GM18507 (cell line): Measurements from ENCODE around the gene ATP2B2.

Experiments
- DNase-seq: peaks from one replicate; pipeline ENCODE4 v3.0.0; 2011; ENCODE audit warnings: low read depth; ENCODE audit not compliant: insufficient read length; ENCODE audit errors: extremely low spot score
- FAIRE-seq: peaks from 2 replicates; lab custom pipeline; 2011; peaks lifted over from hg19 to GRCh38; lab: Jason Lieb, UNC

ATP2B2 gene

DNA sequence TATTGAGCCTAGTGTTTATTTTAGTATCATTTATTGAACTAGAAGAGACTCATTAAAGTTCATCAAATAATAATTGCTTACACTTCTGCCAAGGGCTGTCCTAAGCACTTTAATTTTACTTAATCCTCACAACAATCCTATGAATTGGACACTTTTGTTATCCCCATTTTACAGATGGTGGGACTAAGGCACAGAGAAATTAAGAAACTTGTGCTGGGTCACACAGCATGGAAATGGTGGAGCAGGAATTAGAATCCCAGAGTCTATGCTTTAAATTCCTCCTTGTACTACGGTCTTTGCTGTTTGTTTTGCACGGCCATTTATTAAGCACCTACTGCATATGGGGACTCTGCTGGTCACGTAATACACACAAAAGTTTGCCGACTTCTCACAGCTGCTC is 7.9 kb downstream of the ATP2B2 start:
- no peak for FAIRE-seq
- no peak for DNase-seq

DNA sequence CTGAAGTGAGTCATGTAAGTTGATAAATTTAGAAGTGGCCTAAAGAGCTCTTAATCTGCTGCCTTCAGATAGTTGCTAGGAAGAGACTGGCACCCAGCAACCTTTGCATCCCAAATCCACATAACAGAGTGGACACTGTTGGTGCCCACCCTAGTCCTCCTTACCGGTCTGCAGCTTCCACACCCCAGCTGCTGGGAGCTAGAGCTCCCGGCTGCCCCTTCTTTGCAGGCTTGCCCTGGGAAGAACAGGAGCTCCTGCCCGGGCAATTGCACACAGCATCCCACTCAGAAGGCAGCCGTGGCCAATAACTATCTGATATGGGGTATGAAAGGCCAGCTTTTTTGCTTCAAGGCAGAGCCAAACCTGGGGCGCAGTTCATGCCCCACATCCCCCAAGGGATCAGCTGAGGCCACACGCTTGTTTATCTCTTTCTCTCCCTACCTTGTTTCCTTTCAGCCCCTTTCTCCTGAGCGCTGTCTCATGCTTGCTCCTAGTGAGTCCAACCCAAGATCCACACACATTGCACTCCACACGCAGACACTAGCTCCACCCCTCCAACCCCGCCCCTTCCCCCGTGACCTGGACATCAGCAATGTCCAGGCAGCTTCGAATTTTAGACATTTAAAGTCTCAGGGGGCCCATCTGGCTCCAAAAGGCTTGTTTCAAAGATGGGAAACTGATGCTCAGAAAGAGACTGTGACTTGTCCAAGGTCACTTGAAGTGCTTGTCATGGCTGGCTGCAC is 9.1 kb downstream of the ATP2B2 start:
- DNase-seq (no peak), FAIRE-seq (no peak)

DNA sequence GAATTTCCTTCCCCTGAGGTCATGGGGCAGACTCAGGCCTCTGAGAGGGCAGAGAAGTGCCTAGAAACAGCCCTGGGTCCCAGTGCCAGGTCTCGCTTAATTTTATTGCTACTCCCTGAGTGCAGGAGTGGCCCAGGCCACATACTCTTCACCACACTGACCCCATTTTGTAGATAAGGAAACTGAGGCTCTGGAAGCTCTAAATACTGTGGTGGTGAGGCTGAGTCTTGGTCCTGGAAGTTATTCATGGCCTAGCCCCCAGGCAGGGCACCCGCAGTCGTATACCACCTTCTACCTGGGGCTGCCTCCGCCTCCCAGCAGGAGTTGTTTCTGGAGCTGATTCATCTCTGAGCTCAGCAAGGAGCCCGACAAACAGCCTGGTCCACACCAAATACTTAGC is 9.8 kb downstream of the ATP2B2 start:
- DNase-seq (no peak), FAIRE-seq (no peak)

DNA sequence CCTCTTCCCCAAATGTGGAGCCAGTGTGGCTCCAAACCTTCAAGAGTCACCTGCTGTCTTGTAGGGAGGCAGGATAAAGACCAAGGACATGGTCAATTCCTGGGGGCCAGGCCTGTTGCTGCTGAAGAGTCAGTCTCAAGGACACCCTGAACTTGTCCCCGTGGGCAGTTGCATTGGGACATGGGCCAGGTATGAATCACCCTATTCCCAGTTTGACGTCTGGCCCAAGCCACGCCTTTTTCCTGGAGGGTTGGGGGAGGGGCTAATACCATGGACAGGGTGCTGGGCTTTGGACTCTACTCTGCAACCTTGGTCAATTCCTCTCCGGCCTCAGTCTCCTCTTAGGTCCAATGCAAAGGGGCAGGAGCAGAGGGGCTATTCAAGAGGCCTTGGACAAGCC is 10.4 kb downstream of the ATP2B2 start:
- no peak for FAIRE-seq
- DNase-seq = no peak

DNA sequence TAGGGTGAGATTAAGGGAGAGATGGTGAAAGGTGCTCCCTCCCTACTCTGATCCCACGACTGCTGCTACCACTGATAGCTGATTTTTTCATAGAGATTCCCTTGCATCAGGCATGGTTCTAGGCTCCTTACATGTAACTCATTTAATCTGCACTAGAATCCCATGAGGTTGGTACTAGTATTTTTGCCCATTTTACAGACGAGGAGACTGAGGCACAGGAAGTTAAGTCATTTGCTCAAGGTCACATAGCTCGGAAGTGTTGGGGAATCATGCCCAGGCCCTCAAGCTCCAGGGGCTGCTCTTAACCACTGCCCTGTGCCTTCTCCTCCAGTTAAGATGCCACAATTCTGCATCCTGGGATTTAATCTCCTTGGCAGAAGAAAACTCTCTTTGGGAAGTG is 11.2 kb downstream of the ATP2B2 start:
- DNase-seq (no peak), FAIRE-seq (no peak)

DNA sequence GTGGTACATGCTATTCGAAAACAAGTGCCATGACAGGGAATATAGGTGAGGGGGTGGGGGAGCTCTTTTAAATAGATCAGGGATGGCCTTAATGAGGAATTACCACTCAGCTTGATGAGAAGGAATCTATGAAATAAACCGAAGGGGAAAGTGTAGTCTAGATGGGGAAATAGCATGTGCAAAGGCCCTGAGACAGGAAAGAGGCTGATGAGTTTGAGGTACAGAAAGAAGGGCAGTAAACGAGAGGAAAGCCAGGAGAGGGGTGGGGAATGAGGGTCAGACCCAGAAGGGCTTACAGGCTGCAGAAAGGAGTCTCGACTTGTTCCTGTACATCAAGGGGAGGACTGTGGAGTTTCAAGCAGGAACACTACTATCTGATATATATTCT is 12.2 kb downstream of the ATP2B2 start:
- DNase-seq = no peak
- no peak for FAIRE-seq

DNA sequence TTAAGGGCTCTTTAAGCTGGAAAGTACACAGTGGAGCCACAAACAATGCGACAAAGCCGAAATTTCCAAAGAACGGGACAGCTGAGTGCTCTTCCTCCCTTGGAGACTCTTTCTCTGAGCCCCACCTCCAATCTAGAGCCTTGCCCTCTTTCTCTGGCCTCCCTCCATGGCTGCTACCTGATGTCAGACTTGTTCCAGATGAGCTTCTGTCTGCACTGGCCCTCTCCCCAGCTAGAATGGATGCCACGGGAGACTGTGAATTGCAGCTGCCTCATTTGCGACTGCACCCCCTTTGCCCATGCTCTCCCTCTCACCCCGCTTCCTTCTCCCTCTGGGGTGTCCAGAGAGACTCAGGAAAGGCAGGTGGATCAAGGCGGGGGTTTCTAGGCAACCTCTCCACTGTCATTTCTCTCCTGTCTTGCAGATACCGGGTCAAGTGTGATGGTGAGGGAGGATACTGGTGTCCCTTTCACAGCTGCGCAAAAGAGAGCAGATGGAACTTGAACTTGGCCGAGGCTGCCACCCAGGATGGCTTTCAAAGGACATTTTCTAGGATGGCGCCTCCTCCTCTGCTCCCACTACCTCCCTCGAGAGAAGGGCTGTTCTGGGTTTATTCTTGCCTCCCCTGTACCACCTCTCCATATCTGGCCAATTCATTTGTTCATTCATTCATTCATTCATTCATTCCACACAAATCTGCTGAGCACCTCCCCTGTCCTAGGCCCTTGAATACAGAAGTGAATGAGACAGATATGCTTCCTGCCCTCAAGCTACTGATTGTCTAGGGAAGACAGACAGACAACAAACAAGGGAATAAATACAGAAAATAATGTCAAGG is 12.8 kb downstream of the ATP2B2 start:
- no peak for DNase-seq
- FAIRE-seq = no peak

DNA sequence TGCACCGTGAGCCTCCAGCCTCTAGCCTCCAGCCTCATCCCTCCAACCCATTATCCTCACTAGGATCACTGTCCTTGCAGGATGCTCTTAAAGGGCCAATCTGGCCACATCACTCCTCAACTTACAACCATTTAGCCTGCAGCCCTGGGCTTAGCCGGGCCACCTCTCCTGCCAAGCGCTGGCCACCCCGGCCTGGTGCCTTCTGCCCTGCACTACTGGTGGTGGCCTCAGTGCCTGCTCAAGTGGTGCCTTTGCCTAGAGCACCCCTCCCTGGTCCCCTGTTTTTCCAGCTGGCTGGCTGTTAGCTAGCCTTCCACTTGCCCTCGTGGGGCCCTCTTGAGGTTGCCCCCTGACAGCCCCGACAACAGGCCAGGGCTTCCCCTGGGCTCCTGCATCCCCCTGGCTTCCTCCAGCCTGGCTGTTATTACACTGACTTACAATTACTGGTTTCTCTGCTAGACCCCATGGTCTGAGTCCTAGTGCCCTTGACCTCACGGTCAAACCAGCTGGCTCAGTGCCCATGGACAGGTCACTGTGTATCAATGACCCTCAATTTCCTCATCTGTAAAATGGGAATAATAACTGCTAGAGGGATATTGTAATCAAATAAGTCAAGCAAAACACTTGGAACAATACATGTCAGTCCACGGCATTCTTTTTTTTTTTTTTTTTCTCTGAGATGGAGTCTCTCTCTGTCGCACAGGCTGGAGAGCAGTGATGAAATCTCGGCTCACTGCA is 15.5 kb downstream of the ATP2B2 start:
- no peak for DNase-seq
- FAIRE-seq = no peak

DNA sequence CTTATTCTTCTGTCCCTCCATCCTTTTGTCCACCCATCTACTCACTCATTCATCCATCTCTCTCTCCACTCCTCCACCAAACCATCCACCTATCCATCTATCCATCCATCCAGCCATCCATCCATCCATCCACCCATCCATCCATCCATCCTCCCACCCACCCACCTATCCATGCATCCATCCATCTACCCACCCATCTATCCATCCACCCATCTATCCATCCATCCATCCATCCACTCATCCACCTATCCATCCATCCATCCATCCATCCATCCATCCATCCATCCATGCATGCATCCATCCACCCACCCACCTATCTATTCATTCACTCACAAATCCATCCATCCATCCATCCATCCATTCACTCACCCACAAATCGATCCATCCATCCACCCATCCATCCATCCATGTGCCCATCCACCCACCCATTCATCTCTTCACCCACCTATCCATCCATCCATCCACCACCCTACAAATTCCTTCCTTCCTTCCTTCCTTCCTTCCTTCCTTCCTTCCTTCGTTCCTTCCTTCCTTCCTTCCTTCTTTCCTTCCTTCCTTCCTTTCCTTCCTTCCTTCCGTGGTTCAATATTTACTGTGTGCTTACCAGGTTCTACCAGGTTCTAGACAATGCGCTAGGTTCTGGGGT is 17.3 kb downstream of the ATP2B2 start:
- no peak for DNase-seq
- FAIRE-seq = no peak

DNA sequence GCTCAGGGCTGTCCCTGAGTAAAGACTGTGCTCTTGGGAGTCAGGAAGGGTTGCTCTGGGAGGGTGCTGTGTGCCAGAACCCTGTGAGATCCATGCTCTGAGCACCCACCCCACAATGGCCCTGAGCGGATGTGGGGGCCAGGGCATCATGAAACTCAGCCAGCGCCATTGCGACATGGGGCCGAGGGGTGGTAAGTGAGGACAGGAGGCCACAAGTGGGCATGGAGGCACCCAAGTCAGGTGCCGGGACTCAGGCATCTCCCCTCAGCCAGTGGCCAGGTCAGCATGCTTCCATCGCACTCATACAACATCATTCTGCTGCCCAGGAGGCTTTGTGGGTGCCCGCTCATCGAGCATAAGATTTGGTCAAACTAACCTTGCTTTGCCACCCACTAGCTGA is 19.6 kb downstream of the ATP2B2 start:
- no peak for DNase-seq
- FAIRE-seq = no peak

DNA sequence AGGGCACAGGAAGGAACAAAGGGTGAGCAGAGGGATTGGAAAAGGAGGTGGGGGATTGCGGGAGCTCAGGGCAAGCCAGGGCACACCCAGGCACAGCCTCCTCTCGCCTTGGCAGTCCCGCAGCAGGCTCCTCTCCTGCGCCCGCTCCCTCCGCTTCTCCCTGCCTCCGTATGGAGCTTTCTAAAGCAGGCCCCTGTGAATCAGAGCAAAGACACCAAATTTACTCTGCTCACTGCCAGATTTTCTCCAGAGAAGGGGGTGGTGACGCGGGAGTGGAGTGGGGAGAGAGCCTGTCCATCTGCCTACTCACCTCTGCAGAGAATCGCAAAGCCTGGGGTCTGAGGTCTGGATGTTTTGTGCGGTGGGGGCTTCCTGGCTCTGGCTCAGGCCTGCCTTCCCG is 20.0 kb downstream of the ATP2B2 start:
- no peak for DNase-seq
- FAIRE-seq = no peak

DNA sequence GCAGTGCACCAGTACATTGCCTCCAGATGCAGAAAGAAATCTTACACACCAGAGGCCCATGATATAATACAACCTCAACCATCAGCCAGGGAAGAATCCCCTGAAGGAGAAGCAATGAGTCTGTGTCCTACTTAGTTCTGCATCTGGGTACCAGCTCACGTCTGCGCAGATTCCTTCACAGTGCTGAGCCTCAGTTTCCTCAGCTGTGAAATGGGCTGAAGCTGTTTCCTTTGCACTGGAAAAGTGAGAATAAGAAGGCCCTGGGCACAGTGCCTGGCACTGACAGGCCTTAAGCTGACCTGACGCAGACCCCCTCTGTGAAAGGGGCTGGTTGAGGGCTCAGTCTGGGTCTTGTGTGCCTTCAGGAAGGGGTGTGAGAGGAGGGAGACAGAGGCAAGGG is 20.7 kb downstream of the ATP2B2 start:
- DNase-seq = no peak
- no peak for FAIRE-seq

DNA sequence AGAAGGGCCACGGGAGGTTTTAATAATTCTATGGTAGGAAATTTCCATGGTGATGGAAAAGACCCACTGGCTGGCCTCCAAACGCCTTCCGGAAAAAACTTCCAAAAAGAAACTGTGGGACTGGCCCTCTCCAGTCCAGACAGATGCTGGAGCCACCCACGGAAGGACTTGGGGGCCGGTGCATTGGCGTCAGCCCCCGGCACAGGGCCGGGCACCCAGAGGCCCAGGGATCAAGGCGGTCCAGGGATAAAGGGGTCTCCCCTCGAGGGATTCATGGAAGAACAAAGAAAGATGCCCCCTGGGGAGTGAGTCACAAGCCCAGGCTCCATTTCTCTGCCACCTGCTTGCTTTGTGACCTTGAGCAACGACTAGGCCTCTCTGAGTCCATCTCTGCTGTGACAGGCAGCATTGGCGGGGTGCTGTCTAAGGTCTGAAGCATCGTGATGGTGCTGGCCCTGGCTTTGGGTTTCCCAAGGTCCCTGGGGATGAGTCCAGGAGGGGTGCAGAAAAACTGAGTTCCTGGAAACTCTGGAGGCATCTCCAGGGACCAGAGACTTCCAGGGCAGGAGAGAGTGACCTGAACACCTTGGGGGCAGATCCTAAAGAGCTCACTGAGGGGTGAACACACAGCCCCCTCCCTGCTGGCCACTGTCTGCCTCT is 21.6 kb downstream of the ATP2B2 start:
- no peak for DNase-seq
- no peak for FAIRE-seq

DNA sequence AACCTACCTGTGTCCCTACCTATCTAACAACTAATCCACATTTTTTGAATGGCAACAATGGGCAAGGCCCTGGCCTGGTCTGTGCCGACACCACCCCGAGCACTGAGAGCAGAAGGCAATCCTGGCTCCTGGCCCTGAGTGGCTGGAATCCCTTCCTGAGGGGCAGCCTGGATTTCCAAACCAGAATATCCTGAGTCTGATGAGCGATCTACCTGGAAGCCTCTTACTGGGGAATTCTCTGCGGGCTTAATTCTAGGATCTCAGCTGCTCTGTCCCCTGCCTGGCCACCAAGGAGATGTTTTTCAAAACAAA is 22.1 kb downstream of the ATP2B2 start:
- FAIRE-seq (no peak), DNase-seq (no peak)

DNA sequence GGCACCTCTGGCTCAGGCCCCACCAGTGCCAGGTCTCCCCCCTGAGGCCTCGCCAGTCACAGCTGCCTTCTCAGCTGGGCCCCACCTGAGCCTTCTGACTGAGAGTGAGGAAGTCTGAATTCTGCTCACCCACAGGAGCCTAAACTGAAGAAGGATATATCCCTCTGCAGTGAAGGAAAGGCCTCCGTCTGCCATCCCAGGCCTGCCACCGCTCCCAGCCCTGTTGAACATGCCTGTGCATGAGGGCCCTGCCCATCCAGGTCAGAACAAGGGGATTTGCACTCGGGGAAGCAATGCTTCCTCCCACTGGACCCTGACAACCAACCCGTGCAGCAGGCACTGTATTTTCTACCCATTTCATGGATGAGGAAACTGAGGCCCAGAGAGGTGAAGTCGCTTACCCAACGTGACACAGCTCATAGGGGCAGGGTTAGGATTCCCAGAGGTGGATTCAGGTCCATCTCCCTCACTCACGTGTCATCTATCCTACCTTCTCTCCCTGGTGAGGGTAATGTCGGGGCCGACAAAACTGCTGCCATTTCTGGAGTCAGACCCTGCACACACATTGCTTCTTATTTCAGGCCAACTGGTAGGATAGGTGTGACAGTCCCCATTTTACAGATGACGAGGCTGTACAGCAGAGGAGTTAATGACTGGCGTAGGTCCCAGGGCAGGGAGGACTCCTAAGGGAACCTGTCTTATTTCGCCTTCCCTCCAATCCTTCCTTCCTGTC is 22.6 kb downstream of the ATP2B2 start:
- no peak for FAIRE-seq
- DNase-seq = no peak

DNA sequence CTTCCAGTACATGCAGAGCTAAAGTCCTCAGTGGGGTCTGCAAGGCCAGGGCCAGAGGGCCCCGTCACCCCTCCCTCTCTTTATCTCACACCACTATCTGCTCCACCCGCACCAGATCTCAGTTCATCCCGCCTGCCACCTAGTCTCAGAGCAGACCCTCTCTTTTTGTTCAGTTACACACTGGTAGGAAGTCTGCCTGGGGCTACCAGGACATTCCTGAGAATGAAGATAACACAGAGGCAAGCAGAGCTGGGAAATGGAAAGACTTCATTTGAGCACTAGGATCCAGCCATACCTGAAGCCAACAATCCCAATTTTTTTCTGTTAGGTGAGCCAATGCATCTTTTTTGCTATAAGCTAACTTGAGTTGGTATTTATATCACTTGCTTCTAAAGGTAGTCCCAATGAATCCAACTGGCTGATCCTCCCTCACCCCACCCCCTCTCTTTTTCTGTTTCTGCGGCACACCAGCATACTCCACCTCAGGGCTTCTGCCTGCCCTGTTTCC is 24.5 kb downstream of the ATP2B2 start:
- FAIRE-seq (no peak), DNase-seq (no peak)

DNA sequence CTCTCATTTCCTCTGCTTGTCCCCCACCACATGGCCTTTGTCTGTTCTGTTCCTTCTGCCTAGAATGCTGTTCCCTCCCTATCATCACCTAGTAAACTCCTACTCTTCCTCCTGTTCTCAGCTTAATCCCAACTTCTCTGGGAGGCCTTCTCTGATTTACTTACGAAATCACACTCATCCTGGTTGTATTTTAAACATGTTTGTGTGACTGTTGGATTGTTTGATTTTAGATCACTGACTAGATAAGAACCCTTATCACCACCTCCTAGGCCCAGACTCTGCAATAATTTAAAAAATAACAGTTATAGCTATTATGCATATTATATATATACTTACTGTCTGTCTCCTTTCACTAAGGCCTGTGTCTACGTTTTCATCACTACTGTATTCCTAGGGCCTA is 26.1 kb downstream of the ATP2B2 start:
- no peak for FAIRE-seq
- DNase-seq = no peak

DNA sequence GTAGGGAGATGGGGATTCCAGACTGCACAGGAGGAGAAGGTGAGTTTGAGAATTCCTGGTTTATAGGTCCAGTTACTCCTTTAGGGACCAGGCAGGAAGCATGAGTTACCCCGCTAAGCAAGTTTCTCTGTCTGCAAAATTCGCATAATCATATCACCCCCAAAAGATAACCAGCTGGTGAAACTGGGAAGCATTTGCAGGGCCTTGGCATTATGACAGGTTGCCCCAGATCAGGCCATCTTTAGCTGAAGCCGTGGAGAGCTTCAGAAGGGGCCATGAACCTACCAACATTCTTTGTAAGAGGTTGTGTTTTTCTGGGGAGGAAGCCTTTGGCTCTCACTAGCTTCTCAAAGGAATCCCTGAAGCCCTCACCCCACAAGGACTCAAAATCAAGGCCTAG is 29.4 kb downstream of the ATP2B2 start:
- DNase-seq = no peak
- no peak for FAIRE-seq

DNA sequence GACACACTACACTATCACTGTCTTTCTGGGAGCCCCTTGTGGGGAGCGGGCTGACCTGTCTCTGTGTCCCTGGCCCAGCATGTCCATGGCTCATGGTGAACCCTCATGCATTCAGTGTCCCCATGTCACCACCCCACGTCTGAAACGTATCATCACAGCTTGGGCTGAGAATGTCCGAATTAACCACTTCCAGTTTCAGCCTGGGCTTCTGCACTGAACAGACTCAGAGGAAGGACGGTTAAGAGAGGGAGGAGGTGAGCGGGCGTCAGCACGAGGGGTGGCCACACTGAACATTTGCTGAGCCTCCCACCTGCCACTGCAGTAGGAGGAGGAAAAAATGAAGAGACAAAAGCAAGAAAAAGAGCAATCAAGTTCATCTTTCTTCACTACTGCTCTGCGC is 30.5 kb downstream of the ATP2B2 start:
- peak; percentile 77 for FAIRE-seq
- DNase-seq = peak; percentile 30
